ENCODE measurements around the gene TBC1D24.

The TBC1D24 gene

GRCh38 chr16:2455081-2455845 is 19.7 kb upstream of the TBC1D24 start:
- ATAC-seq: no peak
- TF ChIP-seq CSDC2 (CRISPR knock-in tag; IDR thresholded peaks at IDR 0.05): no peak
- TF ChIP-seq ZNF565 (CRISPR knock-in tag; conservative IDR thresholded peaks at IDR 0.05; ENCODE audit: low read depth): no peak
- no peak for TF ChIP-seq CREB5 (CRISPR knock-in tag; IDR thresholded peaks at IDR 0.05; ENCODE audit: low read depth)
- TF ChIP-seq ARNTL (CRISPR knock-in tag; IDR thresholded peaks at IDR 0.05; ENCODE audit: borderline replicate concordance, low read depth): no peak
- no peak for TF ChIP-seq ZFP30 (CRISPR knock-in tag; IDR thresholded peaks at IDR 0.05)
- no peak for TF ChIP-seq RARB (CRISPR knock-in tag; IDR thresholded peaks at IDR 0.05)
- TF ChIP-seq TCF4 (CRISPR knock-in tag; IDR thresholded peaks at IDR 0.05; ENCODE audit: borderline replicate concordance): no peak
- no peak for TF ChIP-seq SNAI2 (CRISPR knock-in tag; IDR thresholded peaks at IDR 0.05)
- no peak for TF ChIP-seq POU6F1 (CRISPR knock-in tag; IDR thresholded peaks at IDR 0.05; ENCODE audit: borderline replicate concordance, low read depth)
- TF ChIP-seq TSHZ2 (CRISPR knock-in tag; IDR thresholded peaks at IDR 0.05): no peak
- TF ChIP-seq GLIS3 (CRISPR knock-in tag; IDR thresholded peaks at IDR 0.05): no peak
- TF ChIP-seq TOX (CRISPR knock-in tag; IDR thresholded peaks at IDR 0.05; ENCODE audit: borderline replicate concordance): no peak
- TF ChIP-seq CSRNP3 (CRISPR knock-in tag; IDR thresholded peaks at IDR 0.05): no peak
- TF ChIP-seq PPARA (CRISPR knock-in tag; IDR thresholded peaks at IDR 0.05; ENCODE audit: borderline replicate concordance): no peak

GRCh38 chr16:2456551-2457153 is 18.3 kb upstream of the TBC1D24 start:
- TF ChIP-seq ZC3H10 (CRISPR knock-in tag; IDR thresholded peaks at IDR 0.05): no peak
- no peak for TF ChIP-seq ISL1 (CRISPR knock-in tag; IDR thresholded peaks at IDR 0.05)
- no peak for TF ChIP-seq TCF4 (CRISPR knock-in tag; IDR thresholded peaks at IDR 0.05; ENCODE audit: borderline replicate concordance)
- no peak for TF ChIP-seq RARB (CRISPR knock-in tag; IDR thresholded peaks at IDR 0.05)
- TF ChIP-seq ARNTL (CRISPR knock-in tag; IDR thresholded peaks at IDR 0.05; ENCODE audit: borderline replicate concordance, low read depth): no peak
- TF ChIP-seq TOX (CRISPR knock-in tag; IDR thresholded peaks at IDR 0.05; ENCODE audit: borderline replicate concordance): no peak
- TF ChIP-seq BACH2 (CRISPR knock-in tag; IDR thresholded peaks at IDR 0.05; ENCODE audit: borderline replicate concordance): no peak
- TF ChIP-seq ZNF565 (CRISPR knock-in tag; conservative IDR thresholded peaks at IDR 0.05; ENCODE audit: low read depth): no peak
- no peak for TF ChIP-seq TSHZ2 (CRISPR knock-in tag; IDR thresholded peaks at IDR 0.05)
- no peak for TF ChIP-seq SNAI2 (CRISPR knock-in tag; IDR thresholded peaks at IDR 0.05)
- no peak for TF ChIP-seq ZFP3 (CRISPR knock-in tag; IDR thresholded peaks at IDR 0.05)
- TF ChIP-seq PPARA (CRISPR knock-in tag; IDR thresholded peaks at IDR 0.05; ENCODE audit: borderline replicate concordance): no peak
- no peak for TF ChIP-seq CREB5 (CRISPR knock-in tag; IDR thresholded peaks at IDR 0.05; ENCODE audit: low read depth)
- TF ChIP-seq POU6F1 (CRISPR knock-in tag; IDR thresholded peaks at IDR 0.05; ENCODE audit: borderline replicate concordance, low read depth): no peak
- ATAC-seq: no peak

Measured in SK-N-SH treated with all-trans-retinoic acid at 6 μM for 48 hours (cell line).